Uterine smooth muscle cell (primary cell): ENCODE data around the gene MYO10. TPM values are rescaled to one million over a fixed set of nuclear protein-coding genes. Genes with fewer than 3 reads are reported as not detected.

Experiments
- total RNA-seq: library from RNA; depleted of rRNA; stranded (reverse); fragments of >200 nt; gene quantifications from 2 replicates; pipeline ENCODE4 v1.2.3, GENCODE V29; 2014

Gene MYO10
- total RNA-seq: 30.0 and 39.6 TPM in 2 replicates

GRCh38 chr5:16936150-16936988 lies at the start of gene MYO10:
TSS of gene MYO10 (minus strand) at chr5:16936288. CDS start at chr5:16935808, 480 bp downstream.

GRCh38 chr5:16616536-16617273 lies 319.4 kb downstream of the MYO10 start, which contains the start of gene RETREG1:
TSS of gene RETREG1 (minus strand) at chr5:16616997. CDS start at chr5:16616971, 26 bp downstream.

